GM12875 (cell line): ENCODE measurements around the gene CLDN16.

Source experiments
- H3K4me3 ChIP-seq: one replicate; pipeline ENCODE4 v1.5.1; 2011; ENCODE audit warnings: low read depth, low read length, control low read depth
- CTCF ChIP-seq: IDR thresholded peaks from 2 replicates; pipeline ENCODE4 v1.5.1; 2011; ENCODE audit warnings: low read depth, mild to moderate bottlenecking, control low read depth, inconsistent platforms, low read length, moderate library complexity, borderline replicate concordance; ENCODE audit not compliant: insufficient read depth

CLDN16 gene

GRCh38 chr3:190433626-190434025 is 45.7 kb downstream of the CLDN16 start:
- TF ChIP-seq CTCF = no peak
- H3K4me3 ChIP-seq = no peak overlapping the region

GRCh38 chr3:190435618-190436017 is 47.7 kb downstream of the CLDN16 start:
- TF ChIP-seq CTCF = no peak
- no peak overlapping the region for H3K4me3 ChIP-seq

GRCh38 chr3:190436331-190436730 is 48.4 kb downstream of the CLDN16 start:
- TF ChIP-seq CTCF = no peak
- H3K4me3 ChIP-seq = no peak overlapping the region

GRCh38 chr3:190442240-190442639 is 54.3 kb downstream of the CLDN16 start:
- H3K4me3 ChIP-seq = no peak overlapping the region
- TF ChIP-seq CTCF = no peak

GRCh38 chr3:190443257-190443656 is 55.3 kb downstream of the CLDN16 start:
- no peak for TF ChIP-seq CTCF
- no peak overlapping the region for H3K4me3 ChIP-seq

- H3K4me3 ChIP-seq = no peak overlapping the region
- TF ChIP-seq CTCF = no peak
These were observed 56.0 kb downstream of the CLDN16 start for GRCh38 chr3:190444006-190444405.

- no peak for TF ChIP-seq CTCF
- H3K4me3 ChIP-seq = no peak overlapping the region
These were observed 56.7 kb downstream of the CLDN16 start for GRCh38 chr3:190444576-190445145.
